NCI-H510A (cell line): ENCODE data around the gene AUH.

Experiments used
- DNase-seq: peaks from one replicate; lab custom pipeline; 2025; lab: John Stamatoyannopoulos, UW

The AUH gene

DNA sequence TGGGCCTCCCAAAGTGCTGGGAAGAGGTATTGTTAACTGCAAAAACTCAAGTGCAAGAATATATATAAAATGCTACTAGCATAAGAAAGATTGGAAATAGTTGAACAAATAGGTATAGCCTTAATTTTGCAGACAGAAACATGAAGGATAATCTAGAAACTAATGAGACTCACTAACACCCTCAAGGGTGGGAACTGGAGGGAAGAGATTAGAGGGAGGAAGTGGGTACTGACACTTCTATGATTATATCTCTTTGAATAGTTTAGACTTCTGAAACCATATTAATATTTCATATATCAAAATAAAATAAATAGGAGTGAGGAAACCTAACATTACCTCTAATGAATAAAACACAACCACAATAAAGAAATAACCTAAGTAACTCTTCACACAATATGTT lies 23.0 kb downstream of the AUH start:
- DNase-seq = no peak

DNA sequence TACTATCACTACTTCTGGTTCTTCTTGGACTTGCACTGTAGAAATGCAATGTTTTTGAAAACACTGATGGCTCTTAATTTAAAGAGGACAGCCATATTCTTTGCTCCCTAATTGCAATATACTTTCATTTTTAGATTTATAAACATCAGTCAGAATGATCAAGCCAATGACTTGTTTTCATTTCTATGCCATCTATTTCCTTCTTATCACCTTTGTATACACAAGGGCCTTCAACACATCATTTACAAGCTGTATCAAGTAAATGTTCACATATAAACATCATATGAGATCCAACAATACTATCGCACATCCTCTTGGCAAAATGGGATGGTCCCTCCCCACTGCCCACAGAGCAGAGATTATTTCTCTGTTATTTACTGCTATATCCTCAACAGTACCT lies 24.9 kb downstream of the AUH start:
- DNase-seq = no peak

DNA sequence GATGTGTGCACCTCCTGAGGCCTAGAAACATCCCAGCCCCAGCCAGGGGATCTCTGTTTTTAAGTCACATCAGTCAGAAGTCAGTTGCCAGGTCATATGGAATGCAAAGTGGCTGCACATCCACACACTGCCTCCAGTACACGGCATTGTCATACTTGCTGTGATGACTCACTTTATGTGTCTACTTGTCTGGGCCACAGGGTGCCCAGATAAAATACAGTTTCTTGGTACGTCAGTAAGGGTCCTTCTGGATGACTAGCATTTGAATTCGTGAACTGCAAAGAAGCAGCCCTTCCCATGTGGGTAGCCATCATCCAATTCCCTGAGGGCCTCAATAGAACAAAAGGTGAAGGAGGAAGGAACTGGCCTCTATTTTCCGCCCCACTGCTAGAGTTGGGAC lies 27.7 kb downstream of the AUH start:
- DNase-seq = no peak

- no peak for DNase-seq
These were observed 28.2 kb downstream of the AUH start for GRCh38 chr9:91333551-91333950.

DNA sequence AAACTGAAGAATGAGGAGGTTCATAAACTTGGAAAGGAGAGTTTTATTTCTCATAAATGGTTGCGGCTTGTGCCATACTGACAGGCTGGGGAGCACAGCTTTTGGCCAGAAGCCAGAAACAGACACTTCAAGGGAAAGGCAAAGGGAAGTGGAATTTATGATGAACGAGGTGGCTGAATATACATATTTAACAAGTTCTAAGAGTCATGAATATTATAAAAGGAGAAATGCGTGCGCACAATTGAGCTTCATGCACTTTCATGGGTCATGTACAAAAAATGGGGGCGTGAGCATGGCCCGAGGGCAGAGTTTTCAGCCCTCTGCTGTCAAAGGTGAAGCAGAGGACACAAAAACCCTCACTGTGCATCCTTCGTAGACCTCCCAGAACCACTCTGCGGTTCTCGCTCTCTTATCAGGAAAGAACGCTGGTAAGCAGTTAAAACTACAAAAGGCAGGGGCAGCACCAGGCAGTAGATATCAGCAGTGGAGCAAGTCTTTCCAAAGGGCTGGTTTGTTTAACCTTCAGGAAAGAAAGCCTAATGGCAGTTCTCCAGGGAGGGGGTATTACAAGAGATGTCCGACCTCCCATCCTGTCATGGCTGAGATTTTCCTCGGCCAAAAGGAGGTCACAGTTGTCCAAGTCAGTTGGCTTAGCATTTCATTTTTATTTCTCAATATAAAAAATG lies 29.0 kb downstream of the AUH start:
- no peak for DNase-seq

DNA sequence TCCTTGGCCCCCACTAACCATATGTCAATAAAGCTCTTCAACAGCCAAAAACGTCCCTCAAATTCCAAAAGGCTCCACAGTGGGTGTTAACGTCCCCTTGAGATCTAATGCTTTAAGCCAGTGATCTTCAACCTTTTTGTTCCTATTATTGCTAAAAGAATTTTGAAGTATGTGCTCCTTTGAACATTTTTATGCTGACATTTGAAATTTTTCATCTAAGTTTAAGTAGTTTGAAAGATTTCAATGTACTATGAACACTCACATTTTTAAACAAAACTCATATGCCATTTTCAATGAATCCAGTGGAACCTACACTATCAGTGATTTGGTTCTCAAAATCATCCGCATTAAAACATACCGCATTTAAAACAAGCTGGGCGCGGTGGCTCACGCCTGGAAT lies 29.9 kb downstream of the AUH start:
- DNase-seq = no peak

DNA sequence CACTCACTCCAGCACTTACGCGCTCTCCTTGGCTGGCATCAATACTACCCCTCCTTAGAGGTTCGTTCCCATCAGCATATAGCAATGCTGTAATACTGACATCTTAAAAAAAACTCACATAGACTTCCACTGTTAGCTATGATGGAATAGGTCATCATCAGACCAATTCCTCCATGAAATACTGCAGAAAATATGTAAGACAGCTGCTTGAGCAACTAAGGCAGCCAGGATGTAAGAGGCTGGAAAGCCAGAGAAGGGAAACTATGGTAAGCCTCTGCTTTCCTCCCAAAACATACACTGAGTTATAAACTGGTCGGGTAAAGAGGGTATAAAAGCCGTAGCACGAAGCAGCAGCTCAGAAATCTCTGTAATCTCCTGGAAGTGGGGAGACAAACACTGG lies 33.5 kb downstream of the AUH start:
- DNase-seq = no peak

DNA sequence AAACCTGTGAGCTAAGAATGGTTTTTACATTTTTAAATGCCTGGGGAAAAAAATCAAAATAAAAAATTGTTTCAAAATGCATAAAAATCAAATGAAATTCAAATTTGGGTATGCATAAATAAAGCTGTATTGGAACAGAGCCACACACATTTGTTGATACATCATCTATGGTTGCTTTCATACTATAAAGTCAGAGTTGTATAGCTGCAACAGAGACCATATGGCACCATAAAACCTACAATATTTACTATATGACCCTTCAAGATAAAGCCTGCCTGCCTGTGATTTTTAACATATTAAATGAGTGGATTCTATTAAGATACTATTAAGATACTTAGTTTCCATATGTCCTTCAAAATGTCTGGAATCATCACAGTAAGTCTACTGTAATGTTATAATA lies 40.0 kb downstream of the AUH start:
- DNase-seq = no peak

- no peak for DNase-seq
These were observed 41.4 kb downstream of the AUH start for GRCh38 chr9:91320299-91320698.

- no peak for DNase-seq
These were observed 45.6 kb downstream of the AUH start for GRCh38 chr9:91316093-91316492.

GRCh38 chr9:91315191-91315590 lies 46.5 kb downstream of the AUH start:
- no peak for DNase-seq

- DNase-seq = no peak
These were observed 48.9 kb downstream of the AUH start for GRCh38 chr9:91312717-91313325.

DNA sequence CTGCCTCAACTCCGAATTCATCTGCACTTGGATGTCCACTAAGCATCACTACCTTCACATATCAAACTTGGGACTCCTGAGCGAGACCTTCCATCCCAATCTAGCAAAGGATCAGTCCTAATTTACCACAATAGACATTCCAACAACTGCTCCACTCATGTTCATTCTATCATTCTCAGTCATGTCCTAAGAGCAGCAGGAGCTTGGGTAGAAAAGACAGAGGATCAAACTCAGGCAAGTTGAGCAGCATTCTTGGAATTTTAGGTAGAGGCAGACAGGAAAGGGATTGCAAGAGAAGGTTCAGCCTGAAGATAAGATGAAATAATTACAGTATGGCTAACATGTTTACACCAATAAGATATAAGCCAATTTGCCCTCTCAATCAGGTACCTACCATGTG lies 51.7 kb downstream of the AUH start:
- DNase-seq = no peak

- no peak for DNase-seq
These were observed 53.5 kb downstream of the AUH start for GRCh38 chr9:91308191-91308590.

DNA sequence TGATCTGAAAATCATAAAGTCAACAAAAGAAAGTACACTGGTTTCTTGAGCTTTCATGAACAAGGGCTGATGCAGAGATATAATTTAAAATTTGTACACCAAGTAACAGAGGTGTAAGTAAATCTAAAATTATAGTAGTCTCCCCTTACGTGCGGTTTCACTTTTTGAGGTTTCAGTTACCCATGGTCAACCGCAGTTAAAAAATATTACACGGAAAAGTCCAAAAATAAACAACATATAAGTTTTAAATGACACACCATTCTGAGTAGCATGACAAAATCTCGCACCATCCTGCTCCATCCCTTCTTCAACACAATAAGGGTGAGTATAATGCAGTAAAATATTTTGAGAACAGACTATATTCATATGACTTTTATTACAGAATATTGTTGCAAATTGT lies 54.4 kb downstream of the AUH start:
- DNase-seq = no peak

DNA sequence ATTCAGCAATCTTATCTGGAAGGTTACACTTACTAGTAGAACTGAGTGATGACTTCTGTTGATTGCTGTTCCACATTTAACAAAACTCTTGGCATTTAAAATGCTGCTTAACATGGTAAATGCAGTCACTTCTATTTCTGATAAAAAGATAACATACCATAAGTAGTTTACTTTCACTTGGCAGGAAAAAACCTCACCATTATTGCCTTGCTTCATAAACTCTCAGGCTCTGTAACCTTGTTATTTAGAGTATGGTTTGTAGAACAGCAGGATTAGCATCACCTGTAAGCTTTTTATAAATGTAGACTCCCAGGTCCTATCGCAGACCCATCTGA lies 55.5 kb downstream of the AUH start:
- DNase-seq = no peak

- DNase-seq = no peak
These were observed 56.0 kb downstream of the AUH start for GRCh38 chr9:91305596-91306295.

GRCh38 chr9:91303741-91304415 lies 57.8 kb downstream of the AUH start:
- no peak for DNase-seq

DNA sequence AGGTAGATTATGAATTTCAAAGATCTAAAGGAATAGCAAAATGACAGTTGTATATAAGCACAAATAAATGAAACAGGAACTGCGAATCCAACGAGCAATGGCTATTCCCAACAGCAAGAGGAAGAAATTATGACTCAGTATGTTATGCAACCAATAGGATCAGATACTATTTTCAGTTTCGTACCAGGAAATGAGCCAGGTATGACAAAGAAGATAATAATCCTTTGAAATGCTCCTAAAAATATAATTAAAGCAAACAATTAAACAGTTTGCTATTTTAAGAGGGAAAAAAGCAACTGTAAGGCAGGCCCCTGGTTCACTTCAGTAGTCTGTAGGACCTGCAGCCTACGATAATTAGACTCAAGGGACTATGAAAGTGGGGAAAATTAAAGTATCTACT lies 58.9 kb downstream of the AUH start:
- DNase-seq = no peak

- DNase-seq = no peak
These were observed 60.6 kb downstream of the AUH start for GRCh38 chr9:91301161-91301560.

DNA sequence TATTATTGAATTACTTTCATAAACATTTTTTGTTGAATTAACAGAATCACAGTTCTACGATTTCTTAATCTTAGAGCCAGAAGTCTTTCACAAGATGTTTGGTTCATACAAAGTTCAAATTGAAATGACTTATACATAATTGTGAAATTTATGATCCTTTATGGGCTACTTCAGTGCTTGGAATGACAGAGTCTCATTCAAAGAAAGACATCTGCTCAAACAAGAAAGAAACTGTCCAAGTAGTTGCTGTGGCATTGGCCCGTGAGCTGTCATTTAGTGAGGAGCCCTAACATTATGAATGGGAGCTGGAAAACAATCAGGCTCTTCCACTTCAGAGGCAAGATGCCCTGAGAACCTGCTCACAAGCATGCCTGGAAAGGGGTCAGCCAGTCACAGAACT lies 63.4 kb downstream of the AUH start:
- no peak for DNase-seq

GRCh38 chr9:91297306-91297705 lies 64.4 kb downstream of the AUH start:
- no peak for DNase-seq

GRCh38 chr9:91296354-91296753 lies 65.4 kb downstream of the AUH start:
- DNase-seq = no peak
